HCEC 1CT (cell line): ENCODE measurements around the gene ROBO1.

Experiments used
- DNase-seq: peaks from one replicate; pipeline ENCODE4 v3.0.0-alpha.2; 2017

Gene ROBO1

DNA sequence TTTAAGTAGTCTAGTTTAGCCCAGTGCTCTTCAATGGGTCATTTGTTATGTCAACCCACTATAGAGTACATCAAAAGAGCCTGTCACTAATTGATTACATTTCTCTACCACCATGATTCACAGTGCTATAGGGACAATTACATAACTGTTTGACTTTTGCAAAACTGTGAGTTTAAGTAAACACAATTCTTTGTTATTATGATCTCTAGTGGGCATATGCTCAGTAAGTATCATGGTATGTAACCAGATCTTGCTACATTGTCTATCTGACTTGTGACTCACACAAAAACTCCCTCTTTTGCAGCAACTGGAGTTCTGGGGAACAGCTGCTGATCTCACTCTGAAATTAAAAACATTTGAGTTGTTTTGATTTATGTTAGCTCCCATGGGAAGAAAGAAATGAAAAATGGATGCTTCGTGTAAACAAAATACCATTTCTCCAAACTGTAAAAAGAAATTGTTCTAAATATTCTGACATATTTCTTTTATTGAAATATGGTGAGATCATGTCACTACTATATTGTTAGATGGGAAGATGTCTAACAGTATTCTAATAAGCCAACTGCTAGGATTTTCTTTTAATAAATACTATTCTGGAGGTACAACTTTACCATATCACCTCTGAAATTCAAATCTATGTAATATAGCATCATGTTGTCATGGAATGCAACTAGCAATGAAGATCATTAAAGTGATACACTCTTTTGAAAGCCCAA, 470.4 kb downstream of the ROBO1 start:
- DNase-seq = peak; percentile 93

GRCh38 chr3:79286882-79287281, 480.9 kb downstream of the ROBO1 start:
- DNase-seq = no peak

DNA sequence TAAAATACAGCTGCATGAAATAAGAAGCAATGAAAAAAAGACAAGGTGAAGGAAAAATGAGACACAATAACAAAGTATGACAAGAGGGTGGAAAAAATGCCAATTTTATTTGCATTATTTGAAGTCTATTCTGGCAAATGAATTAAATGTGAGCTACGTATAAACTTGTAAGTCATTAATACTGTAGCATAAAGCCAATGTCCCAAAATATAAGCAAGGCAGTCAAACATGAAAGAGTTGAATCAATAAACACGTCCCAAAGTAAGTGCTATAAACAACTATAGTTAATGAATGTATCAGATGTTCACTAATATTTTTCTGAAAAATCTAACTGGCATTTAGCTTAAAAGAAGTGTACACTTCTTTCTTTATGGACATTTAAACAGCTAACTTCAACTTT, 481.9 kb downstream of the ROBO1 start:
- DNase-seq = no peak

DNA sequence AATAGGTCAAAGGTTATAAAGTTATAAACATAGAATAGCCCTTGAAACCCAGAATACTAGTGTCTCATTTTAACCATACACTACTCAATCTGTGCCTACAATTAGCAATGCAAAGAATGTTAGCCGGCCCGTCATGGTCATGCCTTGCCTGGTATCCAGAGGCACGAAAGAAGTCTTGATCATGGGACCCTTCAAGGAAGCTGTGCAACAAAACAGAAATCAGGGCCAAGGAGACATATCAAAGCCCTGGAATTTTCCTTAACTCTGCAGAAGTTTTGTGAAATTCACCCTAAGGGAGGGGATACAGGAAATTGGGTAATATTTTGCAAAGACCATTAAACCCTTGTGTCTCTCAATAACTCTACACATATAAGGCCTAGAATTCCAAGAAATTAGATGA, 482.4 kb downstream of the ROBO1 start:
- no peak for DNase-seq

GRCh38 chr3:79284781-79285180, 483.0 kb downstream of the ROBO1 start:
- DNase-seq = no peak

GRCh38 chr3:79278681-79279080, 489.1 kb downstream of the ROBO1 start:
- no peak for DNase-seq

DNA sequence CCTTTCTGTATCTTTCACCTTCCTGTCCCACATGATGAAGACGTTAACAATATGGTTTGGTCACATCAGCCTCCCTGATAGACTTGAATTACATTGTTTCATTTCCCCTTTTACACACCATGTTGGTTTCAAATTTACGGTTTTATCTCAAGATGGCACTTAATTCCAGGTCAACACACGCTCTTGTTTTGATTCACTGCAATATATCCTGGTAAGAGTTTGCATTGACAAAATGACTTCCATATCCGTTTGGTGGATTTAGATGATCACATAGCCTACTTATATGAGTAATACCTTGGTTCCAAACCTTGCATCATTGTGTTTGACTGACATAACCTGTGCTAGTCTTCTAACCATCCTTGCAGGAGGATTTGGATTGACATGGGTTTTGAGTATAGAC, 499.4 kb downstream of the ROBO1 start:
- no peak for DNase-seq

- DNase-seq = no peak
Observed at GRCh38 chr3:79264892-79265291, 502.9 kb downstream of the ROBO1 start.

GRCh38 chr3:79263423-79263822, 504.4 kb downstream of the ROBO1 start:
- no peak for DNase-seq

DNA sequence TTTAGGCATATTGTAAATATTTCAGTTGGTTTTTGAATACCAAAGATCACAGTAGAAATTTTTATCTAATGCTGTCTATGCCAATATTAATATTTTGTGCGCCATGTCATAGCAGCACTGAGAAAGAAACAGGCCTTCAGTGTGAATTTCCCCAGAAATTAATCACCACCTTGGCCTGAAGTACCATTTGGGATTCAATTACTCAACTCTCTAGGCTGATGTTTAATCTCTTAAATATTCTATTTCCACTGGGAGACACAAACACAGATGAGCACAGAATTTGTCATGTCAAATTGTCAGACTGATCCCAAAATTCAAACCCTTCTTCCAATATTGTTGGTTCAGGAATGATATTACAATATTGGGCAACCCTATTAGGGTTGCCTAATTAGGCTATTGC, 509.3 kb downstream of the ROBO1 start:
- peak; percentile 46 for DNase-seq

DNA sequence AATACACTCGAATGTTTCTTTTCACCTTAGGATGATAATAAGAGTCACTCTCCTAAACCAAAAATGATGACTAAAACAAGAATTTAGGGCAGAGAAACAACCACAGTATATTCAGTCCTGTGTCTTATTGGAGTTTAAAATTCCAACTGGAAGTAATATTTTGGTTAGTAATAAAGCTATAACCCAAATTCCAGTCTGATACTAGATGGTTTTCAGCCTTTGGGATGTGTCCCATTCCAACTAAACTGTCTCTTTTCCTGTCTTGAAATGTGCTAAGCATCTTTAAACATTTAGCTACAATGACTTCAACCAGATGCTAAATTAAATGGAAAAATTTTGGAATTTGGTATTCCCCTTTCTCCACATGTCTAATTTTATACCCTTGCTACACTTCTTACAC, 510.0 kb downstream of the ROBO1 start:
- DNase-seq = no peak

- no peak for DNase-seq
Observed at GRCh38 chr3:79255702-79256101, 512.1 kb downstream of the ROBO1 start.

- no peak for DNase-seq
Observed at GRCh38 chr3:79255292-79255691, 512.5 kb downstream of the ROBO1 start.

GRCh38 chr3:79253704-79254103, 514.1 kb downstream of the ROBO1 start:
- peak; percentile 56 for DNase-seq

DNA sequence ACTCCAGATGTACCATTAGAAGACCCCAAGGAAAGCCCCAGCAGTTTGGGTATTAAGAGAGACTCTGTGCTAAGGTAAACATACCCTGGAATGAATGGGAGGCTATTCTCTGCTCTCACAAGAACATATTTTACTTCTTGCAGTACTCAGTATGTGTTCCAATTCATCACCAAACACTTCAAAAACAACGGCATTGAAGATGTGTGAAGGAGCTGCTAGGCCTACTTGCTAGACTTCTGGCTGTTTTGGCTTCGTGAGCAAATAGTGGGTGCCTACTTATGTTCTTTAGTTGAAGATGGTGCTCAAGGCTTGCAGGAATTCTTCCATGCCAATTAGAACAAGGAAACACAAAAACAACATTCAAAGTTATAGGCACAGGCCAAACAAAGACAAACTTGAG, 514.5 kb downstream of the ROBO1 start:
- DNase-seq = no peak

GRCh38 chr3:79250746-79251145, 517.1 kb downstream of the ROBO1 start:
- no peak for DNase-seq

DNA sequence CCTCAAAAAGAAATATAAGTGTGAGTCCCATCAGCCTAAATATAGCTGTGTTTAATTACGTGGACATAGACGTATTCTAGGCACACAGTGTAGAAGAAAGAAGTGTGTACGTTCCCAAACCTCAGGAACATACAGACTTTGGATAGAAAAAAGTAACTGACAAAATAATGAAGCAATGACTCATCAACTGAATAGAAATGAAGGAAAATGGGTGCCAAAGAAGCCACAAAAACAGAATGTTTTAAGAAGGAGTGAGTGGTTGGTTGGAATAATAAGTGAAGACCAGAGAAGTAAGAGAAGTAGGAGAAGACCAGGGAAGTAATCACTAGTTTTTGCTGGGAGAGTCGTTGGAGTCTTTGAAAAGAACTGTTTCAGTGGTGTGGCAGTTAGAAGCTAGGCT, 518.1 kb downstream of the ROBO1 start:
- no peak for DNase-seq

- DNase-seq = peak; percentile 13
Observed at GRCh38 chr3:79247725-79248043, 520.1 kb downstream of the ROBO1 start.

DNA sequence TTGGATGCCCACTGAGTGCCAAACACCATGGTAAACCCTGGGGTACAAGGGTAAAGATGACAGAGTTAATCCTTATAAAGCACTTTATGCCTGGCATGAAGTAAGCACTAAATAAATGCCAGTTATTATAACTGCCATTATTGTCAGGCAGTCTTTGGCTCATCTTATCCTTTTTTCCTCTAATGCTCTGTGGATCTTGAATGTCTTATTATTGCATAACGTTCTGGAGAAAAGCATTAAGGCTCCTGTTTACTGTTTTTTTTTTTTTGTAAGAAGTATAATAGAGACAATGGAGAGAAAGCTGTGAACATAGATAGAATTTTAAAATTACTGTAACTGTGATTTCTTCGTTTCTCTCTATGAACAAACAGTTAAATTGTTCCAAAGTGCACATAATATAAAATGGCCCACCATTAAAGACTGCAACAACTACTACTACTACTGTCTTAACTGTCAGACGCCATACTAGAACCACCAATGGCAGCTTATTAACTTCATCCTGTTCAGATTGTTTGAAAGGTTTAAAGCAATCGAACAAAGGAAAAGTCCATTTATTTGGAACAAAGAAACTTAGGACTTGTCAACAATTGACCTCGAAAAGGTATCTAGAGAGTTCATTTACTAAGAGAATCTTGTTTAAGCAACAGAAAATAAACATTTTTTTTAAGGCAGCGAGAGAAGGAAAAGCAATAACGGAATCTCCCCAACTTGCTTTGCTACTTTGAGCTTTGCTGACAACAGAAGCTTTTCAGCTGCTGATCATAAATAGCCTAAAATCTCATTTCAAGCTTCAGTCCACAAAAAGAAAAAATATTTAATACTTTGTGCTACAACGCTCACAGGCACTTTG, 520.7 kb downstream of the ROBO1 start:
- no peak for DNase-seq

- no peak for DNase-seq
Observed at GRCh38 chr3:79245284-79246138, 522.3 kb downstream of the ROBO1 start.

DNA sequence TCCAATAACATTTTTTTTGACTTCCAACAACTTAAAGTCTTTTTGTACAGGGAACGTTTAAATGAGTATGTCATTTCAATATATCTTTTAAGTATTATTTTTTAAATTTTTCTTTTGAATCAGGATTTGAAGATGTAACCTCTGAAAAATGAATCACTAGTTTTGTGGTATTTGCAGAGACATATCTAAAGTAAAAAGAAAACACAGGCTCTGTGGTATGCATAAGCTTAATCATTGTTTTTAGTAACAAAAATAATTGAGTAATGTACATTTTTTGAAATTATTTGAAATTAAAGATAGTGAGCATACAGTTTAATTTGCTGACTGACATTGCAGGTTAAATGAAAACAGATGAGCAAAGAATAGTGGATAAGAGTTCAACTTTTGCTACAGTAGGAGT, 531.3 kb downstream of the ROBO1 start:
- DNase-seq = no peak

DNA sequence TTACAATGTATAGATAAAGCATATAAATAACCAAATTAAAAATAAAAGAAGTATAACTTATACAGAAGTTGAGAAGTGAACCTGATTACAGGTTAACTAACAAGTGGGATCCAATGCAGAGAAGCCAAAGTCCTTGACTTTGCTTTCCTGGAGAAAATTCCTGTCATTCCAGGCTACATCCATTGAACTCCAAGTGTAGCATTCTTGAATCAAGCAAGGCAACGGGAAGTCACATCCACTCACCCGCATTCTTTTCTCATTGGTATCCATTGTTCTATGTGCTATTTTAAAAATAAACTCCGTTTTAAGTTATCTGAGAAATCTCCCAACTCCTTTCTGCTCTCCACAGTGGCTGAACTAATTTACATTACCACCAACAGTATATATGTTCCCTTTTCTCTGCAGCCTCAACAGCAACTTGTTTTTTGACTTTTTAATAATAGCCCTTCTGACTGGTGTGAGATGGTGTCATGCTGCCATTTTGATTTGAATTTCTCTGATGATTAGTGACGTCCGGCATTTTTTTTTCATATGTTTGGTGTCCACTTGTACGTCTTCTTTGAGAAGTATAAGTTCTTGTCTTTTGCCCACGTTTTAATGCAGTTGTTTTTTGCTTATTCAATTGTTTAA, 534.3 kb downstream of the ROBO1 start:
- DNase-seq = no peak

GRCh38 chr3:79230266-79230665, 537.5 kb downstream of the ROBO1 start:
- DNase-seq = no peak
